ENCODE measurements around the gene APLNR. TPM values are rescaled to one million over a fixed set of nuclear protein-coding genes. Genes with fewer than 3 reads are reported as not detected.

APLNR gene
- total RNA-seq, 6 experiments from 2014 or later: 1.1 to 3.6 (median 2.1) TPM

GRCh38 chr11:57231539-57232253, 5.4 kb downstream of the APLNR start:
- Histone ChIP-seq H3K9me3 (no peaks in the 10 kb centered on the region), H3K4me3 (no peak overlapping the region), H3K4me1 (no peaks in the 10 kb centered on the region), H3K27ac (no peak overlapping the region), H3K36me3 (no peaks in the 10 kb centered on the region), H3K27me3 (no peaks in the 10 kb centered on the region)
- DNase-seq (no peak), ATAC-seq (no peak)
- intact Hi-C loops (cut with DNase I): no loop called here
- TF ChIP-seq POLR2A (IDR thresholded peaks at IDR 0.05): no peak
- no peak for TF ChIP-seq CTCF (IDR thresholded peaks at IDR 0.05)
- 26% methylated on average over 3 of the region's 3 CpGs for WGBS (ENCODE audit: insufficient coverage, low coverage, low lambda C conversion rate, missing lambda C conversion rate)

- Histone ChIP-seq H3K27ac (no peak overlapping the region), H3K9me3 (no peaks in the 10 kb centered on the region), H3K27me3 (no peaks in the 10 kb centered on the region), H3K4me3 (no peak overlapping the region), H3K4me1 (no peaks in the 10 kb centered on the region), H3K36me3 (no peaks in the 10 kb centered on the region)
- ATAC-seq: no peak
- intact Hi-C loops (cut with DNase I): no loop called here
- DNase-seq: no peak
- TF ChIP-seq CTCF (IDR thresholded peaks at IDR 0.05) (no peak), POLR2A (IDR thresholded peaks at IDR 0.05) (no peak)
- WGBS (ENCODE audit: insufficient coverage, low coverage, low lambda C conversion rate, missing lambda C conversion rate): 33% methylated on average over 14 of the region's 18 CpGs
Measured at GRCh38 chr11:57230791-57231538, 6.1 kb downstream of the APLNR start.

- intact Hi-C loops (cut with DNase I): no loop called here
- DNase-seq: no peak
- H3K4me3 ChIP-seq: no peak overlapping the region
- no peaks in the 10 kb centered on the region for H3K4me1 ChIP-seq
- TF ChIP-seq CTCF (IDR thresholded peaks at IDR 0.05): no peak
- no peak for TF ChIP-seq POLR2A (IDR thresholded peaks at IDR 0.05)
- H3K27ac ChIP-seq: no peak overlapping the region
- 28% methylated on average over 5 of the region's 5 CpGs for WGBS (ENCODE audit: insufficient coverage, low coverage, low lambda C conversion rate, missing lambda C conversion rate)
- ATAC-seq: no peak
- H3K36me3 ChIP-seq: no peaks in the 10 kb centered on the region
- H3K27me3 ChIP-seq: no peaks in the 10 kb centered on the region
- no peaks in the 10 kb centered on the region for H3K9me3 ChIP-seq
Measured at GRCh38 chr11:57230316-57230715, 6.7 kb downstream of the APLNR start.

GRCh38 chr11:57228600-57228999, 8.4 kb downstream of the APLNR start:
- no peak for DNase-seq
- no peak for ATAC-seq
- no peaks in the 10 kb centered on the region for H3K9me3 ChIP-seq
- no peak overlapping the region for H3K27ac ChIP-seq
- no peak for TF ChIP-seq POLR2A (IDR thresholded peaks at IDR 0.05)
- TF ChIP-seq CTCF (IDR thresholded peaks at IDR 0.05): no peak
- H3K27me3 ChIP-seq: no peaks in the 10 kb centered on the region
- H3K36me3 ChIP-seq: no peaks in the 10 kb centered on the region
- WGBS (ENCODE audit: insufficient coverage, low coverage, low lambda C conversion rate, missing lambda C conversion rate): 58% methylated on average over 3 of the region's 3 CpGs
- H3K4me3 ChIP-seq: no peak overlapping the region
- H3K4me1 ChIP-seq: no peaks in the 10 kb centered on the region
- intact Hi-C loops (cut with DNase I): no loop called here

Measured in right lobe of liver (tissue), 6 donors.